ENCODE results near the gene CUL3.

GRCh38 chr2:224611938-224612337 lies 26.8 kb upstream of the CUL3 start:
- TF ChIP-seq POLR2A (IDR thresholded peaks at IDR 0.05), result no peak
- TF ChIP-seq CTCF (IDR thresholded peaks at IDR 0.05), result no peak
